ENCODE data around the gene CCT7. TPM values are rescaled to one million over a fixed set of nuclear protein-coding genes. Genes with fewer than 3 reads are reported as not detected.

The CCT7 gene
- total and polyA plus RNA-seq, 2 experiments from 2014 or later, result 190 to 197 TPM

GRCh38 chr2:73235315-73236028 lies 1.4 kb downstream of the CCT7 start:
- Histone ChIP-seq H3K36me3 (replicated peaks; ENCODE audit: insufficient read depth, low read depth) (no peaks in the 10 kb centered on the region), H3K4me3 (peak overlapping the region; percentile 99), H3K9me3 (ENCODE audit: low read depth) (no peaks in the 10 kb centered on the region), H3K27me3 (no peaks in the 10 kb centered on the region), H3K79me2 (peaks cover 62% of the 10 kb centered on the region), H3K4me2 (peak overlapping the region; percentile 92), H3K4me1 (ENCODE audit: insufficient read depth) (peaks cover 6% of the 10 kb centered on the region), H3K9me2 (replicated peaks; ENCODE audit: insufficient read depth) (no peaks in the 10 kb centered on the region), H4K20me1 (ENCODE audit: insufficient read depth, poor library complexity, severe bottlenecking) (peaks cover 56% of the 10 kb centered on the region), H2AFZ (no peak overlapping the region), H3K27ac (no peak overlapping the region)
- WGBS (ENCODE audit: low lambda C conversion rate, missing lambda C conversion rate), result 64% methylated on average over 11 of the region's 11 CpGs
- no peak for DNase-seq (ENCODE audit: low spot score)
- TF ChIP-seq EZH2 (IDR thresholded peaks at IDR 0.05; ENCODE audit: borderline replicate concordance), result no peak
- TF ChIP-seq, protein P1, sequence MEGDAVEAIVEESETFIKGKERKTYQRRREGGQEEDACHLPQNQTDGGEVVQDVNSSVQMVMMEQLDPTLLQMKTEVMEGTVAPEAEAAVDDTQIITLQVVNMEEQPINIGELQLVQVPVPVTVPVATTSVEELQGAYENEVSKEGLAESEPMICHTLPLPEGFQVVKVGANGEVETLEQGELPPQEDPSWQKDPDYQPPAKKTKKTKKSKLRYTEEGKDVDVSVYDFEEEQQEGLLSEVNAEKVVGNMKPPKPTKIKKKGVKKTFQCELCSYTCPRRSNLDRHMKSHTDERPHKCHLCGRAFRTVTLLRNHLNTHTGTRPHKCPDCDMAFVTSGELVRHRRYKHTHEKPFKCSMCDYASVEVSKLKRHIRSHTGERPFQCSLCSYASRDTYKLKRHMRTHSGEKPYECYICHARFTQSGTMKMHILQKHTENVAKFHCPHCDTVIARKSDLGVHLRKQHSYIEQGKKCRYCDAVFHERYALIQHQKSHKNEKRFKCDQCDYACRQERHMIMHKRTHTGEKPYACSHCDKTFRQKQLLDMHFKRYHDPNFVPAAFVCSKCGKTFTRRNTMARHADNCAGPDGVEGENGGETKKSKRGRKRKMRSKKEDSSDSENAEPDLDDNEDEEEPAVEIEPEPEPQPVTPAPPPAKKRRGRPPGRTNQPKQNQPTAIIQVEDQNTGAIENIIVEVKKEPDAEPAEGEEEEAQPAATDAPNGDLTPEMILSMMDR (IDR thresholded peaks at IDR 0.05; ENCODE audit: poor library complexity), result no peak
- TF ChIP-seq EZH2phosphoT487 (IDR thresholded peaks at IDR 0.05; ENCODE audit: low read depth, severe bottlenecking, unreplicated experiment), result no peak

DNA sequence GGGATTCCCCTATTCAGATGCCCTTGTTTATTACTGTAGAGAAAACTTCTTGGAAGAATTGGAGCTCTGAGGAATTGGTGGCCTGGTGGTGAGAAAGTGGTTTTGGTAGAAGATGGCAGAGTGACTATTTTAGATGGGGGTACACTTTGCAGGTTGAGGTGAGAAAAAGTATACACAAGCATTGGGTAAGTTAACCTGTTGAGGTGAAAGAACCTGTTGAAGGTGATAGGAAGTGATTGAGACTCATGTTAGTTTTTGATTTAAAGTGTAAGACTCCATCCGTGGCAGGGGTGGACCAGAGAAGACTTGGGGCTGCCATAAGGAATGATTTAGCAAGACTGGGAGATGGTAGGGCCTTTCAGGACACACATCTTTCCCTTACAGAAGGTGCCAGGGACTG lies 3.1 kb downstream of the CCT7 start:
- no peaks in the 10 kb centered on the region for H3K36me3 ChIP-seq (replicated peaks; ENCODE audit: insufficient read depth, low read depth)
- no peaks in the 10 kb centered on the region for H3K27me3 ChIP-seq
- 85% methylated on average over 1 of the region's 1 CpG for whole genome bisulfite sequencing (ENCODE audit: low lambda C conversion rate, missing lambda C conversion rate)
- H3K27ac ChIP-seq, result no peak overlapping the region
- peaks cover 6% of the 10 kb centered on the region for H3K4me1 ChIP-seq (ENCODE audit: insufficient read depth)
- H3K4me3 ChIP-seq, result no peak overlapping the region
- DNase-seq (ENCODE audit: low spot score), result no peak
- peak overlapping the region; percentile 92 for H3K4me2 ChIP-seq
- peaks cover 75% of the 10 kb centered on the region for H3K79me2 ChIP-seq
- H3K9me3 ChIP-seq (ENCODE audit: low read depth), result no peaks in the 10 kb centered on the region
- no peak overlapping the region for H2AFZ ChIP-seq
- H4K20me1 ChIP-seq (ENCODE audit: insufficient read depth, poor library complexity, severe bottlenecking), result peaks cover 70% of the 10 kb centered on the region
- no peak for TF ChIP-seq EZH2 (IDR thresholded peaks at IDR 0.05; ENCODE audit: borderline replicate concordance)
- H3K9me2 ChIP-seq (replicated peaks; ENCODE audit: insufficient read depth), result no peaks in the 10 kb centered on the region

DNA sequence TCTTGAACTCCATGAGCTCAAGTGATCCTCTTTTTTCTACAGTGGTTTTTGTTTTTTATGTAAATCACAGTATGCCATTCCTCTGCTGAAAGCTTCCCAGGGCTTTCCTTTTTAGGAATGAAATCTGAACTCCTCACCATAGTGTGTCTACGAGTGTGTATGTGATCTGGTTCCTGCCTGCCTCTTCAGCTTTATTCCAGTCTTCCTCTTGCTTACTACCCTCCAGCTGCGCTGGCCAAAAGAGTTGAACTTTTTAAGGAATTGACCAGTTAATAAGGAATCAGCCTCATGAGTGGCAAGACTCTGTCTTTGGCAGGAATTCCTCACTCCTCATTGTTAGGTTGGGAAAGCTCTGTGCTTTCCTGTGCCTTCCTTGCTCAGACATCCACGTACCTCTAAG lies 4.0 kb downstream of the CCT7 start:
- peaks cover 6% of the 10 kb centered on the region for H3K4me1 ChIP-seq (ENCODE audit: insufficient read depth)
- no peak overlapping the region for H2AFZ ChIP-seq
- no peaks in the 10 kb centered on the region for H3K9me3 ChIP-seq (ENCODE audit: low read depth)
- H3K4me3 ChIP-seq, result no peak overlapping the region
- peaks cover 77% of the 10 kb centered on the region for H4K20me1 ChIP-seq (ENCODE audit: insufficient read depth, poor library complexity, severe bottlenecking)
- TF ChIP-seq EZH2 (IDR thresholded peaks at IDR 0.05; ENCODE audit: borderline replicate concordance) (no peak), EZH2phosphoT487 (IDR thresholded peaks at IDR 0.05; ENCODE audit: low read depth, severe bottlenecking, unreplicated experiment) (no peak)
- TF ChIP-seq, protein P1 (IDR thresholded peaks at IDR 0.05; ENCODE audit: poor library complexity), result no peak
- H3K79me2 ChIP-seq, result peaks cover 82% of the 10 kb centered on the region
- DNase-seq (ENCODE audit: low spot score), result no peak
- no peak overlapping the region for H3K4me2 ChIP-seq
- H3K27ac ChIP-seq, result no peak overlapping the region
- no peaks in the 10 kb centered on the region for H3K9me2 ChIP-seq (replicated peaks; ENCODE audit: insufficient read depth)
- WGBS (ENCODE audit: low lambda C conversion rate, missing lambda C conversion rate), result 76% methylated on average over 3 of the region's 3 CpGs
- no peaks in the 10 kb centered on the region for H3K27me3 ChIP-seq
- H3K36me3 ChIP-seq (replicated peaks; ENCODE audit: insufficient read depth, low read depth), result no peaks in the 10 kb centered on the region

- peaks cover 88% of the 10 kb centered on the region for H3K79me2 ChIP-seq
- peaks cover 85% of the 10 kb centered on the region for H4K20me1 ChIP-seq (ENCODE audit: insufficient read depth, poor library complexity, severe bottlenecking)
- H3K4me3 ChIP-seq, result no peak overlapping the region
- no peak overlapping the region for H3K27ac ChIP-seq
- 86% methylated on average over 1 of the region's 1 CpG for WGBS (ENCODE audit: low lambda C conversion rate, missing lambda C conversion rate)
- no peaks in the 10 kb centered on the region for H3K9me2 ChIP-seq (replicated peaks; ENCODE audit: insufficient read depth)
- H3K36me3 ChIP-seq (replicated peaks; ENCODE audit: insufficient read depth, low read depth), result no peaks in the 10 kb centered on the region
- no peaks in the 10 kb centered on the region for H3K27me3 ChIP-seq
- no peak overlapping the region for H2AFZ ChIP-seq
- no peak for DNase-seq (ENCODE audit: low spot score)
- H3K4me2 ChIP-seq, result no peak overlapping the region
- no peaks in the 10 kb centered on the region for H3K9me3 ChIP-seq (ENCODE audit: low read depth)
- TF ChIP-seq EZH2 (IDR thresholded peaks at IDR 0.05; ENCODE audit: borderline replicate concordance) (no peak), EZH2phosphoT487 (IDR thresholded peaks at IDR 0.05; ENCODE audit: low read depth, severe bottlenecking, unreplicated experiment) (no peak)
- TF ChIP-seq, protein P1 (IDR thresholded peaks at IDR 0.05; ENCODE audit: poor library complexity), result no peak
- peaks cover 6% of the 10 kb centered on the region for H3K4me1 ChIP-seq (ENCODE audit: insufficient read depth)
Observed at GRCh38 chr2:73238976-73239375, 4.9 kb downstream of the CCT7 start.

Data from hepatocyte (in vitro differentiated cells).